NCI-H345 treated with DMSO at 0.1 percent for 48 hours (cell line): ENCODE results near the gene COMT.

Experiments used
- DNase-seq: peaks from one replicate; lab custom pipeline; 2025; ENCODE audit not compliant: unreplicated experiment; lab: John Stamatoyannopoulos, UW

The COMT gene

DNA sequence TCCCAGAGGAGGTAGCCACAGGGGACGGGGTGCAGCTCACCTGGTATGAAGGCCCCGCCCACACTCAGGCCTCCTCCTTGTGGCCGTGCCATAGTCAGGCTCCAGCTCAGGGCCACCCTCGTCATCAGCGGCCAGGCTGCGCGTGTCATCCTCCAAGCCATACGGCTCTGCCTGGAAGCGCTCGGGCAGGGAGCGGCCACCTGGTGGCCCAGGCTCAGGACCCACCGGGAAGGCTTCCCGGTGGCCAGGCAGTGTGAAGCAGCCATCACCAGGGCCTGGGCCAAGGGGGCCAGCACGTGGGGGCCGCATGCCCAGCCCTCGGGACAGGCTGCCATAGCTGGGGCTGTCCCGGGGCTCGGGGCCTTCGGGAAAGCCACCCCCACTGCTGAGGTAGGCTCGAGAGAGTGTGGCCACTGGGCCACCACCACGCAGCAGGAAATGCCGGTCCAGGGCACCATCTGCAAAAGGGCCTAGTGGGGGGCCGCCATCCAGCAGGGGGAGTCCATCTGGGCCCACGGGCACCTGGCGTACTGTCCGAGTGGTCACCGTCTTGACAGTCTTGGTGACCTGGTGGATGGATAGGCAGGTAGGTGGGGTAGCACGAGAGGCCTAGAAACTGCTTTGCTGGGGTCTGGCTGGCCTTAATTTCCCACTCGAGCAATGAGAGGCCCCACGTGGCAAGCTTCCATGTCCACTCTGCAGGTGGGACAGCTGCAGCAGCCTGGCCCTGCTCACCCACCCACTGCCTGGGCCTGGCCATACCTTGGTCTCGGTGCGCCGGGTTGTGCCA is 39.8 kb downstream of the COMT start:
- DNase-seq = no peak

DNA sequence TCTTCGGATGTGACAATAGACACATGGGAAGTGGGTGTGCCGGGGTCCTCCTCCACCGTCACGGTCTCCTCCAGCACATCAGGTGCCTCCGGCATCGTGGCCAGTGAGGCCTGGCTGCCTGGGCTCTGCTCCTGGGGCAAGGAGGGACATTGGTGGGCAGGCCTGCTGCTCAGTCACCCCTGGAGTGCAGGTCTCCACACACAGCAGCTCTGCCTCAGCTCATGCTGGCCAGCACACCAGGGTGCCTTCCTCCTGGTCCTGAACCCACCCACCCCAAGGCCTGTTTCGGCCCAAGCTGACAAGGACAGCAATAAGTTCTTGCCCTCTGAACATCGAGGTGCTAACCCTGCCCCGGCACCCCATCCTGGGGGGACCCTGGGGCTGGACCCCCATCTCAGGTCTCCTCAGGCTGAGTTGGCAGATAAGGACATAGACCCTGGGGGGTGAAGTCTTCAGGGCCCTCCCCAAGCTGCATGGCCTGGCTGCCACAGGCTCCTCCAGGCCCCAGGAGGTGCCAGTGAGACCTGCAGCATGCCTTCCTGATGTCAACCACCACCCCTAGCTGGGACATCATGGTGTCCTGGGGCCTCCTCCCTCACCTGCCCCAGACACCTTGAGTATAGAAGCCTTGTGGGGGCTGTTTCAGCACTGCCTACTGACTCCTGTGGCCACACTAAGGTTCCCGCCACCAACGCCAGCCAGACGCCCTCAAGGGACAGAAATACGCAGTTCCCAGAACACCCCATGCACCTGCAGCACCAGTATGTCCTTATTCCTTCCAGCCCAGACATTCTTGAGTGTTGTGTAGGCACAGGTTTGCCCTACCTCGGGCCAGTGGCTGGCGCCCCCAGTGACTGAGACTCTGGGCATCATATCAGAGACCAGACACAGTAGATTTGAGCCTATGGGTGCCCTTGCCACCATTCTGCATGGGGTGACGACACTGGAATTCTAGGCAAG is 40.7 kb downstream of the COMT start:
- DNase-seq = no peak

- no peak for DNase-seq
These were observed 41.5 kb downstream of the COMT start for GRCh38 chr22:19982991-19983578.

DNA sequence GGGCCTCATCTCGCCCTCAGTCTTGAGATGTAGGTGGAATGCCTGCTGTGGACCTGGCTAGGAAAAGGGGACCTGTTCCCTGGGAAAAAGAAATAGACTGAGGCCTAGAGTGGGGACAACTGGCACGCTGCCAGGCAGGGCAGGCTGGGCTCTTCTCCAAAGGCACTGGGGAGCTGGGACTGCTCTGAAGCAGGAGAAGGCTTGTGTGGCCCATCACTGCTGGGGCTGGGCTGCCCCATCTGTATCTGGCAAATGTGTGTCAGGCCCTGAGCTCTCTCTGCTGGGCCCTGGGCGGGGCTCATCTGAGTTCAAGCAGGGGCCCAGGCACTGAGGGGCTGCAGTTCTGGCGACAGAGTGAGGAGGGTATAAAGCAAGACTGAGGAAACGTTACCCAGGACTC is 42.2 kb downstream of the COMT start:
- DNase-seq = no peak

DNA sequence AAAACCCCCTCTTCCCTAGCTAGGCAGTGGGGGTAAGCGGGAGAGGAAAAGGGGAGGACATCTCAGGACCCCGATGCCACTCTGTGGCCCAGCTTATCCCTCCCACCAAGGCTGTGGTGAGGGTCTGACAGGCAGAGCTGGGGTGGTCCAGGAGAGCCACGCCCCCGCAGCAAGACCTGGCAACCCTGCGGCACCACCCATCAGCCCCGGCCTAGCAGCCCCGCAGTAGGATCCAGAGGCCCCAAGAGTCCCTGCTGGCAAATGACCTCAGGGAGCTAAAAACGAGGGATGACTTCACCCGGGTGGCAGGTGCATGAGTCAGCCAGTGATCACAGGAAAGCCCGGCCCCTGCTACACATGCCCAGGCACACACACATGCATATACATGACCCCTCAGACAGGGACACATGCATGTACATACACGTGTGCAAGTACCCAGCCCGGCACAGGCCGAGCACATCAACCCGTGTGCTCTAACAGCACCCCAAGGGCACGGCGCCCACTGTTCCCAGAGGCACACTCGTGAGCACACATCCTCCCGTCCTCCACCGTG is 42.7 kb downstream of the COMT start:
- DNase-seq = no peak

GRCh38 chr22:19984851-19985811 is 43.6 kb downstream of the COMT start:
- DNase-seq = no peak

GRCh38 chr22:19986011-19986409 is 44.4 kb downstream of the COMT start:
- DNase-seq = no peak

GRCh38 chr22:19986410-19987341 is 45.1 kb downstream of the COMT start:
- peak; percentile 40 for DNase-seq

DNA sequence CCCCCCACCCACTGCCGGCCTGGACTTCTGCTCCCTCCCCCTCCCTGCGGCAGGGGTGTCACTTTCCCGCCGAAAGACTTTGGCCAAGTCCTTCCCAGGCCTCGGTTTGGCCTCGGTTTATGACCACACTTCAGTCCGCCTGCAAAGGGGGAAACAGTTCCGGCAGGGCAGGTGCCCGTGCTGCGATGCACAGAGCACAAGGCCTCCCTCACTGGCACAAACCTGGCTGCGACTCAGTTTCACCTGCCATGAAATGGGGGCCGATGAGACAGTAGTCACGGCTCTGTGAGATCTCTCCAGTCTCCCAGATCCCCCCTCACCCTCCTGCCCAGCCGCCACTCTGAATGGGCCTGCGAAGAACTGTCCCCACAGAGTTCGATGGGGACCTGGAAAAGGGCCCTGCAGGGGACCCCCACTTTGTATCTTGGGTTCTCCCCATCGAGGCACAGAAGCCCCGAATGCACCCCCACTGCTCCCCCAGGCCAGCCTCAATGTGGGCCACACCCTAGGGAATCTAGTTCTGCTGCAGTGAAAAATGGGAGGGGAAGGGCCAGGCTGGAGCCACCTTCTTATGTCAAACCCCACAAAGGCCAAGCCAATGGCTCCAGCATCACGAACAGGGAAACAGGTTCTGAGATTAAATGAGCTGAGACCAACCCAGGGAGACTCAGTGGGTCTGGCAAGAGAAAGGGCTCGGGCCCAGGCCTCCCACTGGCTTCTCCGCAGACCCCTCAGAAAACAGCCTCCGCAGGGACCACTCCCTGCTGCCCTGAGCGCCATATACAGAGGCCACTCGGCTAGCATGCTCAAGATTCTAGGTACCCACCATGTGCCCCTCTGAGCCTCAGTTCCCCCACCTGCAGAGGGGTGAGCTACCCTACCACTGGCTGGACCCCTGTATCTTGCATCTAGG is 46.1 kb downstream of the COMT start:
- no peak for DNase-seq

DNA sequence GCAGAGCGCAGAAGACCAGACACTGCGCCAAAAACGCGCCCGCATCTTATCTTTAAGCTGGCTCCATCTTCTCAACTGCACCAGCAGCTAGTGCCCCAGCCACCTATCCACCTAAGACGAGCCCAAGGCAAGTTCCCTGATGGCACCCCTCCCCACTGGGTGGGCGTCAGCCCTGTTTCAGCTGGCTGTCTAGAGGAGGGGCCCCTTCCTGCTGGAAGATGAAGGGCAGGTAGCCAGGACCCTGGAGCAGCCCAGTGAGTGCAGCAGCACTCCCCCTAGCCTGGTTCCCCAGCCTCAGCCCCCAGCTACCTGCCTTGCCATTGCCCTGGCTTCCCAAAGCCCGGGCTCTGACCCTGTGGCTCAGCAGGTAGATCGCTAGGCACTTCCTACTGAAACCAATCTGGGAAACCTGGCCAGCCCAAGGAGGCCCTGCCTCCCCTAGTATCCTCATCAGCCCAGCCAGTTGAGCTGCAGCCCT is 46.8 kb downstream of the COMT start:
- DNase-seq = no peak

DNA sequence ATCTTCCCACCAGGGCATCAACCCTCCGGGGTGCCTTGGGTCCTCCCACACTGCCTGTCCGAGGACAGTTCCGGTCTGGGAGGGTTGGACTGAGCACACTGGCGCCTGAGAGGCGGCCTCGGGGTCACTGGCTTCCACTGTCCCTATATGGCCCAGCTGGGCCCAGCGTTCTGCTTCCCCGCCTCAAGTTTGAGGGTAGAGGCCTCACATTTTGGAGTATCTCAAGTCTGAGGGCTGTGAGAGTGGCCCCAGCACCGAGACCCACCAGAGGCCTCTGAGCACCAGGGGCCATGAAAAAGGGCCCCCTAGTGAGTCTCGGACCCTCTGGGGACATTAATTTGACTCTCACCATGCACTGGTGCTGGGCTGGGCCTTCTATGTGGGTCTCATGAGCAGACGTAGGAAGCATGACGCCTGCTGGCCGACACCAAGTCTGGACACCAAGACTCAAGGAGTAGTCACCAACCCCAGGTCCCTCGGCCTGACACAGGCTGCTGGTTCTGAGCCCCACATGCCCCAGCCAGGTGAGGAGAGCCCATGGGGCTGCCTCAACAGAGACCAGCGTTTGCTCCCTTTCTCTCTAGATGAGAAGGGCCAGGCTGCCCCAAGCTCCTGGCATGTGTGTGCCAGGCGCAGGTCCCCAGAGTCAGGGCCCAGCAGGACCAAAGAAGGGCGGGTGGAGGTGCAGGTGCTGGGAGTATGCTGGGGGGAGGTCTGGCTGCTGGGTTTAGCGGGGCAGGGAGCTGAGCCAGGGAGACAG is 47.6 kb downstream of the COMT start:
- DNase-seq = no peak

DNA sequence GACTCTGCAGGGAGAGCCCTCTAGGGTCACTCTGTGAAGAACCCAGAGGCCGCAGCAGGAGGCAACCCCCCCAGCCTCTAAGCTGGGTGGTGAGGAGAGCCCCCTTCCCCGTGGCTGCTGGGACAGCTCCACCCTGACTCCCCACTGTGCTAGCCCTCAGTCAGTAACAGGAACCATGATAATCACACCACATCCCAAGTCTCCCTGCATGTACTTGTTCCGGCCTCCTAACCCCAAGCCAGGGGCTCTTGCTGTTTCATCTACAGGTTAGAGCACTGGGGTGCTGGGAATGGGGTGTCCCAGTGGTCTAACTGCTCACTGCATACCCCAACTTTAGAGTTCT is 48.1 kb downstream of the COMT start:
- no peak for DNase-seq

DNA sequence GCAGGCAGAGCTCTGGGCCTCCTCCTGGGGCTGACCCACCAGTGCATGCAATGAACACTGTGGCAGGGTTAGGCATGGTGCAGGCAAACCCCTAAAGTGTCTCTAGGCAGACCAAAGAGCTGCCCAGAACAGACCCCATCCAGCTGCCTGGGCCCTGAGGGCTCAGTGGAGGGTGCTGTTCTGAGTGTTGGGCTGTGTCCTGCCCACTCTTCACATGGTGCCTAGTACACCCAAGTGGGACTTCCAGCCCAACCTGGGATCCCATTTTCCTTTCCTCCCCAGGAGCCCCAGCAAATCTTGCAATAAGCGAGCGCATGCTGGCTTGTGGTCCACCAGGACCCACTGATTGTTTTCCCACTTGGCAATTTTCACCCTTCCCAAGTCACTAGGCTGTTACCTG is 48.6 kb downstream of the COMT start:
- DNase-seq = no peak

- no peak for DNase-seq
These were observed 49.2 kb downstream of the COMT start for GRCh38 chr22:19990609-19991394.

DNA sequence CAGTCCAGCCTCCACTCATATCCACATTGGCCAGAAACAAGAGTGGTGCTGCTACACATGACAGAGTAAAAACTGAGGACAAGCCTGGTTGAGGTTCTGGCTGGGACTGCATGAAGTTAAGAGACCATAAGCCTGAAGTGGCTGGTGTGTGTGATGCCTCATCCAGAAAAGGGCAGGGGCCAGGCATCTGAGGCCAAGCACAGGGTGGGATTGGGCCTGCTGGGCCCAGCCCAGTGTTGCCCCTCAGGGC is 49.7 kb downstream of the COMT start:
- no peak for DNase-seq

GRCh38 chr22:19991645-19992451 is 50.3 kb downstream of the COMT start:
- no peak for DNase-seq
